MM.1S (cell line): ENCODE measurements around the gene CT55.

Experiments used
- EZH2 ChIP-seq: fragments of 300-600 bp; sonication (generic); optimal IDR thresholded peaks from 2 replicates; pipeline ENCODE3; 2017; ENCODE audit warnings: low read depth, mild to moderate bottlenecking, antibody characterized with exemption, low read length, mixed read lengths
- EZH2phosphoT487 ChIP-seq: fragments of 300-600 bp; sonication (generic); IDR thresholded peaks from 2 replicates; pipeline ENCODE4 v1.6.1; 2018; ENCODE audit warnings: antibody characterized with exemption, low read length
- TF ChIP-seq, protein P1 (sequence below): fragments of 300-600 bp; sonication (generic); IDR thresholded peaks from 2 replicates; pipeline ENCODE4 v1.5.1; 2016; ENCODE audit warnings: antibody characterized with exemption, low read length, mixed read lengths

DNA sequence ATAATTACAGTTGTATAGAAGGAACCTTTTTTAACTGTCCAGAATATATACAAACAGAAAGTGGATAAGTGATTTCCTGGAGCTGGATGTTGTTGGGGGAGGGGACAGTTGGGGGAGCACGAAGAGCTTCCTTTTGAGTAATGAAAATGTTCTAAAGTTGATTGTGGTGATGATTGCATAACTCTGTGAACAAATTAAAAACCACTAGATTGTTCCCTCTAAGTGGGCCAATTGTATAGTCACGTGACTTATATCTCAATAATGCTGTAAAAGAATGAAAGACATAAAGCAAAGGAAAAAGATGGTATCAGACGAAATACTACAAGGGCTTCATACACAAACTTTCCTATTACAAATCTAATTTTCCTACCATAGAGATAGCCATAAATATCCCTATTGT is 2.7 kb downstream of the CT55 start:
- TF ChIP-seq, protein P1, sequence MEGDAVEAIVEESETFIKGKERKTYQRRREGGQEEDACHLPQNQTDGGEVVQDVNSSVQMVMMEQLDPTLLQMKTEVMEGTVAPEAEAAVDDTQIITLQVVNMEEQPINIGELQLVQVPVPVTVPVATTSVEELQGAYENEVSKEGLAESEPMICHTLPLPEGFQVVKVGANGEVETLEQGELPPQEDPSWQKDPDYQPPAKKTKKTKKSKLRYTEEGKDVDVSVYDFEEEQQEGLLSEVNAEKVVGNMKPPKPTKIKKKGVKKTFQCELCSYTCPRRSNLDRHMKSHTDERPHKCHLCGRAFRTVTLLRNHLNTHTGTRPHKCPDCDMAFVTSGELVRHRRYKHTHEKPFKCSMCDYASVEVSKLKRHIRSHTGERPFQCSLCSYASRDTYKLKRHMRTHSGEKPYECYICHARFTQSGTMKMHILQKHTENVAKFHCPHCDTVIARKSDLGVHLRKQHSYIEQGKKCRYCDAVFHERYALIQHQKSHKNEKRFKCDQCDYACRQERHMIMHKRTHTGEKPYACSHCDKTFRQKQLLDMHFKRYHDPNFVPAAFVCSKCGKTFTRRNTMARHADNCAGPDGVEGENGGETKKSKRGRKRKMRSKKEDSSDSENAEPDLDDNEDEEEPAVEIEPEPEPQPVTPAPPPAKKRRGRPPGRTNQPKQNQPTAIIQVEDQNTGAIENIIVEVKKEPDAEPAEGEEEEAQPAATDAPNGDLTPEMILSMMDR, result no peak
- TF ChIP-seq EZH2 (no peak), EZH2phosphoT487 (no peak)
